Bronchial epithelial cell (primary cell): ENCODE data around the gene CBS. TPM values are rescaled to one million over a fixed set of nuclear protein-coding genes. Genes with fewer than 3 reads are reported as not detected.

Source experiments
- DNase-seq: peaks from one replicate; pipeline ENCODE4 v3.0.0-alpha.2; 2010; ENCODE audit warnings: low read depth
- FAIRE-seq: peaks from 2 replicates; lab custom pipeline; 2011; peaks lifted over from hg19 to GRCh38; lab: Jason Lieb, UNC
- H3K27me3 ChIP-seq: 2 replicates; pipeline ENCODE4 v1.5.1; 2011; ENCODE audit warnings: low read length; ENCODE audit not compliant: control insufficient read depth, insufficient read depth
- H3K36me3 ChIP-seq: 2 replicates; pipeline ENCODE4 v1.5.1; 2011; ENCODE audit warnings: low read length; ENCODE audit not compliant: control insufficient read depth, insufficient read depth
- H3K4me3 ChIP-seq: 2 replicates; pipeline ENCODE4 v1.5.1; 2011; ENCODE audit warnings: mild to moderate bottlenecking, low read depth, low read length, control low read depth
- total RNA-seq: library from RNA; depleted of rRNA; stranded (reverse); fragments of >200 nt; gene quantifications from 2 replicates; pipeline ENCODE4 v1.2.1, GENCODE V29; 2014
- TF ChIP-seq, protein P1 (sequence below): IDR thresholded peaks from 2 replicates; pipeline ENCODE4 v1.5.1; 2011; ENCODE audit warnings: mild to moderate bottlenecking, moderate library complexity, low read length, control low read depth, inconsistent platforms; ENCODE audit not compliant: insufficient read depth, severe bottlenecking

Gene CBS
- total RNA-seq, 1 donor from 2014 or later: 108 TPM

GRCh38 chr21:43023175-43023574 lies 52.5 kb downstream of the CBS start:
- Histone ChIP-seq H3K36me3 (peaks cover 10% of the 10 kb centered on the region), H3K27me3 (no peaks in the 10 kb centered on the region), H3K4me3 (no peak overlapping the region)
- TF ChIP-seq, protein P1, sequence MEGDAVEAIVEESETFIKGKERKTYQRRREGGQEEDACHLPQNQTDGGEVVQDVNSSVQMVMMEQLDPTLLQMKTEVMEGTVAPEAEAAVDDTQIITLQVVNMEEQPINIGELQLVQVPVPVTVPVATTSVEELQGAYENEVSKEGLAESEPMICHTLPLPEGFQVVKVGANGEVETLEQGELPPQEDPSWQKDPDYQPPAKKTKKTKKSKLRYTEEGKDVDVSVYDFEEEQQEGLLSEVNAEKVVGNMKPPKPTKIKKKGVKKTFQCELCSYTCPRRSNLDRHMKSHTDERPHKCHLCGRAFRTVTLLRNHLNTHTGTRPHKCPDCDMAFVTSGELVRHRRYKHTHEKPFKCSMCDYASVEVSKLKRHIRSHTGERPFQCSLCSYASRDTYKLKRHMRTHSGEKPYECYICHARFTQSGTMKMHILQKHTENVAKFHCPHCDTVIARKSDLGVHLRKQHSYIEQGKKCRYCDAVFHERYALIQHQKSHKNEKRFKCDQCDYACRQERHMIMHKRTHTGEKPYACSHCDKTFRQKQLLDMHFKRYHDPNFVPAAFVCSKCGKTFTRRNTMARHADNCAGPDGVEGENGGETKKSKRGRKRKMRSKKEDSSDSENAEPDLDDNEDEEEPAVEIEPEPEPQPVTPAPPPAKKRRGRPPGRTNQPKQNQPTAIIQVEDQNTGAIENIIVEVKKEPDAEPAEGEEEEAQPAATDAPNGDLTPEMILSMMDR: no peak
- DNase-seq (no peak), FAIRE-seq (no peak)

- Histone ChIP-seq H3K36me3 (peaks cover 10% of the 10 kb centered on the region), H3K27me3 (no peaks in the 10 kb centered on the region), H3K4me3 (no peak overlapping the region)
- FAIRE-seq (no peak), DNase-seq (no peak)
- TF ChIP-seq, protein P1: no peak
Observed at GRCh38 chr21:43021756-43022600, 53.7 kb downstream of the CBS start.

- peaks cover 13% of the 10 kb centered on the region for H3K36me3 ChIP-seq
- DNase-seq (no peak), FAIRE-seq (no peak)
- H3K27me3 ChIP-seq: no peaks in the 10 kb centered on the region
- no peak overlapping the region for H3K4me3 ChIP-seq
- TF ChIP-seq, protein P1: no peak
Observed at GRCh38 chr21:43021191-43021590, 54.4 kb downstream of the CBS start.

DNA sequence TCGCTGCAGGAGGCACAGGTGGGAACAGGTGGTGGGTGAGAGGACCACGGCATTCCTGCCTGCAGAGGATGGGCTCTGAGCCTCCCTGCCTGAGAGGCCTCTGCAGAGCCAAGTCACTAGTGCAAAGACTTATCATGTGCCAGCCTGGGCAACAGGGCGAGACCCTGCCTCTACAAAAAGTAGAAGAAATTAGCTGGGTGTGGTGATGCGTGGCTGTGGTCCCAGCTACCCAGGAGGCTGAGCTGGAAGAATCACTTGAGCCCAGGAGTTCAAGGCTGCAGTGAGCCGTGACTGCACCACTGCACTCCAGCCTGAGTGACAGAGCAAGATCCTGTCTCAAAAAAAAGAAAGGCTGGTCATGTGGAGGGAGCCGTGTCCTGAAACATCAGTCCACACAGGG lies 54.9 kb downstream of the CBS start:
- TF ChIP-seq, protein P1: no peak
- Histone ChIP-seq H3K4me3 (no peak overlapping the region), H3K36me3 (peaks cover 13% of the 10 kb centered on the region), H3K27me3 (no peaks in the 10 kb centered on the region)
- DNase-seq: no peak
- no peak for FAIRE-seq

DNA sequence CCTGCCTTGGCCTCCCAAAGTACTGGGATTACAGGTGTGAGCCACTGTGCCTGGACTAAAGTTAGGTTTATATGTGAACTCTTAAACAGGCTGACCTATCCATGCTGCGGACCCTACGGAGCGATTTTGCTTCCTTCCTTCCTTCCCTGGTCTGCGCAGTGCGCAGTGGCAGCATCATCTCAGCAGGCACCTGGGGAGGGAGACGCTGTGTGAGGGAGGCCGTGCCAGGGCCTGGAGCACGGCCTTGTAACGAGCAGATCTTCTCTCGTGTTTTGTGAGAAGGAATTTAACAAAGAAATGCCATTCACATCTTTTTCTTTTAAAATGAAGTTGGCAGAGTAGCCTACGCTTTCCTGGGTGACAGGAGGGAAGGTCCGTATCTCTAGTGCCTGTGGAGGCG lies 55.5 kb downstream of the CBS start:
- Histone ChIP-seq H3K4me3 (no peak overlapping the region), H3K36me3 (peaks cover 12% of the 10 kb centered on the region), H3K27me3 (no peaks in the 10 kb centered on the region)
- TF ChIP-seq, protein P1: no peak
- FAIRE-seq: no peak
- no peak for DNase-seq
